Islet of Langerhans (tissue), 1 donor: ENCODE data around the gene NPW.
A peak's percentile ranks its signal among the peaks of the same experiment; 100 is the strongest.

ENCODE experiments used
- FAIRE-seq: peaks from one replicate; lab custom pipeline; 2011; peaks lifted over from hg19 to GRCh38; lab: Jason Lieb, UNC

The NPW gene

DNA sequence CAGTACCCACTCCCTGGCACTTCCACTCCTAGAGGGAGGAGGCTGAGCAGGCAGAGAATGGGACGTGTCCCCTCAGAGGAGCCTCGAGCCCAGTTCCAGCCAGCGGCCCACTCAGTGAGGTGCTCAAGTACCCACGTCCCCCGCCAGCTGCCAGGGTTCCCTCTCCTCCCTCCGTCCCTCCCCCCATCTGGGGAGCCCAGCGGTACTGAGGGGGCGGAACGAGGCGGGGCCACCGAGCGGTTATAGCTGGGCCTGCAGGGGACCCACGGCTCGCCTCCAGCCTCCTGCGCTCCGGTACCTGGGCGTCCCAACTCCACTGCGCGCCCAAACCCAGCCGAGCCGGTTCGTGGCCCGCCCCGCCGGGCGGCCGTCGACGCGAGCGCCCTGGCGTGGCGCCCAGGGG lies at the start of gene NPW:
Gene NPW, plus strand, starts transcription at position 268 of the 403 bp plus-strand sequence.
- no peak for FAIRE-seq

DNA sequence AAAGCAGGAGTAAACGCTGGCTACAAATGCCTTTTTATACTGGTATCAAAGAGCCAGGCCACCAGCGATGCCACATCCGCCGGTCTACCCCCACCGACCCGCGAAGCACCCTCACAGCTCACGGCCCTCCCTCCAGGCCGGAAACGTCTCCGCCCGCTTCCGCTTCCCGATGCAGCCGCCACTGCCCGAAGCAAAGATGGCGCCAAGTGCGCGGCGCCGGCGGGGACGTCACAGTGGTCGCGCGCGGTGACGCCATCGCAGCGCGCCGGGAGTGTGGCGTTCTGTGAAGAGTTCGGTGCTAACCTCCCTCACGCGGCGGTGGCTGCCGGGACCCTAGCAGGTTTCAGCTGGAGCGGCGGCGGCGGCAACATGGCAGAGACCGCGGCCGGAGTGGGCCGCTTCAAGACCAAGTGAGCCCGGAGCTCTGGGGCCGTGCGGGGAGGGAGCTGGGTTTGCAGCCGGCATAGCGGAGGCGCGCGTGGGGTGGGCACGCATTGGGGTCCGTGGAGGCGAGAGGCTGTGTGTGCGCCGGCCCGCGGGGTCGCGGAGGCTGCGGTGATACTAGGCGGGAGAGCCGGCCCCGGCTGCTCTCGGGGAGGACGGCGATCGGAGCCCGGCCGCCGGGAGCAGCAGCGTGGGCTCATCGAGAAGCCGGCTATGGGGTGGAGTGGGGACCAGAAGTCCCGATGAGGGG lies 47.6 kb upstream of the NPW start, which contains the start of gene TBL3:
Gene TBL3, plus strand, starts transcription at position 258 of the 694 bp plus-strand sequence. Its CDS starts 112 bp downstream, at position 370.
- peak; percentile 51 for FAIRE-seq

DNA sequence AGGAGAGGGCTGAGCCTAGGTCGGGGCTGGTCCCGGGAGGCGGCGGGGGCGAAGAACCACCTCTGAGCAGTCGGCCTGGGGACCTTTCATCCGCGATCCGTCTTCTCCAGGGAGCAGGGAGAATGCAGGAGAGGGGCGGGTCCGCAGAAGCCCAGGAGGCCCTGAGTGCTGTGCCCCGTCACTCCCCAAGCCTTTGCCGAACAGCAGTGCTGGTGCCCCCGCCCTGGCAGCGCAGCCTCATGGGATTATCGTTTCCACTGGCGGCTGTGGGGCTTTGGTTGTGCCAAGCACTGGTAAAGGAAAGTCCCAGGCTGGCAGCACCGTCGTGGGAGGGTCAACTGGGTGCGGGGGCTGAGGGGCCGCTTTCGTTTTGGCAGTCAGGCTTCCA lies 47.1 kb upstream of the NPW start:
- no peak for FAIRE-seq

DNA sequence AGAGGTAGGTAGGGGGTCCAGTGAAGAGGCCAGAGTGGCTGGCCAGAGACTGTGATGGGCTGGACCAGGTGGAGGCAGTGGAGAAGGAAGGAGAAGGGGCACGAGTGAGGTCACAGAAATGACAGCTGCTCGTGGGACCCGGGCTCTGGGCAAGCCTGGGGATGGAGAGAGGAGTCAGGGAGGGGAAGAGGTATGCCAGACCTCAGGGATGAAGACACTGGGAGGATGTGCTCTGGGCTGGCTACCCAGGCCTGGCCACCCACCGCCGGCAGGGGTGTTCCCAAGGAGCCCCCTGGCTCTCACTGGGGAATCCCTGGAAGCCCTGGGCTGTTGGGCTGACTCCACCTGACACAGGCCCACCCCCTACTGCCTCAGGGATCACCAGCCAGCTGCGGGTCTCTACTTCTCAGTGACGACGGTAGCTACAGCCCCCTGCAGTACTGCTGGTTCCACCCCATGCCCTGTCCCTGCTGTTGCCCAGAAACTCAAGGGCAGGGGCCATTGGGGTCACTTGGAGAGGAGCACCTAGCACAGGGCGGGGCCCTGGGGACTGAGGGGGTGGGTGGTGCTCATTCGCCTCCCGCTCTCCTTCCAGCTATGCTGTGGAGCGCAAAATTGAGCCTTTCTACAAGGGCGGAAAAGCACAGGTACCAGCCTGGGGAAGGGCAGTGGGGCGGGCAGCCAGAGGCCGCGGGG lies 46.0 kb upstream of the NPW start:
- FAIRE-seq: no peak

DNA sequence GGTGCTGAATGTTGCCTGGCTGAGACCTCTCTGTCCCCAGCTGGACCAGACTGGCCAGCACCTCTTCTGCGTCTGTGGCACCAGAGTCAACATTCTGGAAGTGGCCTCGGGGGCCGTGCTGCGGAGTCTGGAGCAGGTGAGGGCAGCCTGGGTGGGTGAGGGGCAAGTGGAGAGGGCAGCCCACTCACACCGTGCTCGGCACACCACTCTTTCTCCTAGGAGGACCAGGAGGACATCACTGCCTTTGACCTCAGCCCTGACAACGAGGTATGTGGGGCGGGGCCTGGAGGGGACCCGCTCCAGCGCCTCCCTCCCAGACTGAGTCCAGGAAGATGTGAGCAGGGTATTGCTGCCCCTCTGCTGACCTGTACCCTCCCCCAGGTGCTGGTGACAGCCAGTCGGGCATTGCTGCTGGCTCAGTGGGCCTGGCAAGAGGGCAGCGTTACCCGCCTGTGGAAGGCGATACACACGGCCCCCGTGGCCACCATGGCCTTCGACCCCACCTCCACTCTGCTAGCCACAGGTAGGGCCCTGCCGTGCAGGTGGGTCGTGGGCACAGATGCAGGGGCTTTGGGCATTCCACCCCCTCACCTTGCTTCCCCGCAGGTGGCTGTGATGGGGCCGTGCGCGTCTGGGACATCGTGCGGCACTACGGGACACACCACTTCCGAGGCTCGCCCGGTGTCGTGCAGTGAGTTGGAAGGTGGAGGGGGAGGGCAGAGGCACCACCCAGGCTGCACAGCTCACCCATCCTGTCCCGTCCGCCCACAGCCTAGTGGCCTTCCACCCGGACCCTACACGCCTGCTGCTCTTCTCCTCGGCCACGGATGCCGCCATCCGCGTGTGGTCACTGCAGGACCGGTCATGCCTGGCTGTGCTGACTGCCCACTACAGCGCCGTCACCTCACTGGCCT lies 45.2 kb upstream of the NPW start:
- no peak for FAIRE-seq

DNA sequence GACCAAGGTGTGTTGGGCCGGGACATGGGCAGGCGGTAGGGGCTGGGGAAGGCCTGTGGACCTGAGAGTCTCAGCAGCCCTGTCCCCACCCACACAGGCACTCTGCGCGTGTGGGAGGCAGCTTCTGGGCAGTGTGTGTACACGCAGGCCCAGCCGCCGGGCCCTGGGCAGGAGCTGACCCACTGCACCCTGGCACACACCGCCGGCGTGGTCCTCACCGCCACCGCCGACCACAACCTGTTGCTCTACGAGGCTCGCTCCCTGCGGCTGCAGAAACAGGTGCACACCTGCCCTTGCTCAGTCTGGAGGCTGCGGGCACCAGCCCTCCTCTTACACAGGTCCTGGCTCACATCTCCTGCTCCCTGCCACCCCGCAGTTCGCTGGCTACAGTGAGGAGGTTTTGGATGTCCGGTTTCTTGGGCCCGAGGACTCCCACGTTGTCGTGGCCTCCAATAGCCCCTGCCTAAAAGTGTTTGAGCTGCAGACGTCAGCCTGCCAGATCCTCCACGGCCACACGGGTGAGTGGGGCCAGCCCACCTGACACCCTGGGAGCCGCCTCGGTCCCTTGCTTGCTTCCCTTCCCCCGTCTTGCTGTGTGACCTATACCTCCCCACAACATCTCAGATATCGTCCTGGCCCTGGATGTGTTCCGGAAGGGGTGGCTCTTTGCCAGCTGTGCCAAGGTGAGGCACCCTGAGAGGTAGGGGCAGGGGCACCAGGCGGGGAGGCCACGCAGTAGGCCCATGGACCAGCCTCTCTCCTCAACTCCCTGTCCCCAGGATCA lies 44.0 kb upstream of the NPW start:
- FAIRE-seq: no peak

DNA sequence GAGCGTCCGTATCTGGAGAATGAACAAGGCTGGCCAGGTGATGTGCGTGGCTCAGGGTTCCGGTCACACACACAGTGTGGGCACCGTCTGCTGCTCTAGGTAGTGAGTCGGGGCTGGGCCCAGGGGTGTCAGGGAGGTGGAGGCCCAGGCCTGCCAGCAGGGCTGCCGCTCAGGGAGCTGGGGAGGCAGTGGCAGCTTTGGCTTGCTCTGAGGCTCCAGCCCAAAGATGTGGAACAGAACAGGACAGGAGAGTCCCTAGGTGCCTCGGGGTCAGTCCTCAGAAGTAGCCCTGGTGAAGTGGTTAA lies 43.4 kb upstream of the NPW start:
- no peak for FAIRE-seq

DNA sequence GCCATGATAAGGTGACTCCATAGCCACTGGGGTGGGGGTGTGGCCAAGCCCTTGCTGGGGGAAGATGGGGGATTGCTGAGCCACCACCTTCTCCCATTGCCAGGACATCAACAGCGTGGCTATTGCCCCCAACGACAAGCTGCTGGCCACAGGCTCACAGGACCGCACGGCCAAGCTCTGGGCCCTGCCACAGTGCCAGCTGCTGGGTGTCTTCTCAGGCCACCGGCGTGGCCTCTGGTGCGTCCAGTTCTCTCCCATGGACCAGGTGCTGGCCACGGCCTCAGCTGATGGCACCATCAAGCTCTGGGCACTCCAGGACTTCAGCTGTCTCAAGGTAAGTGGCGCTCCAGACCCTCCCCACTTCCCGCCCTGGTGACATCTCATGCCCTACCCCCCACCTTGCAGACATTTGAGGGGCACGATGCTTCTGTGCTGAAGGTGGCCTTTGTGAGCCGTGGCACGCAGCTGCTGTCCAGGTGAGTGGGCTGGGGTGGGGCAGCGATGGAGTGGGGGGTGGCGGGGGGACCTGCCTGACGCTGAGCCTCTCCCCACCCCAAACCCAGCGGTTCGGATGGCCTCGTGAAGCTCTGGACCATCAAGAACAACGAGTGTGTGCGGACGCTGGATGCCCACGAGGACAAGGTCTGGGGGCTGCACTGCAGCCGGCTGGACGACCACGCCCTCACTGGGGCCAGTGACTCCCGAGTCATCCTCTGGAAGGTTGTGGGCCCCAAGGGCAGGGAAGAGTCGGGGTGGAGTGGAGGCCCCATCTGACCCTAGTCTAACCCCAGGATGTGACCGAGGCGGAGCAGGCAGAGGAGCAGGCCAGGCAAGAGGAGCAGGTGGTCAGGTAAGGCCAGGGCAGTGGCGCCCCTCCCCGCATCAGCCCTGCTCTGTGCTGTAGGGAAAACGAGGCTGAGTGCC lies 42.4 kb upstream of the NPW start:
- FAIRE-seq: no peak

DNA sequence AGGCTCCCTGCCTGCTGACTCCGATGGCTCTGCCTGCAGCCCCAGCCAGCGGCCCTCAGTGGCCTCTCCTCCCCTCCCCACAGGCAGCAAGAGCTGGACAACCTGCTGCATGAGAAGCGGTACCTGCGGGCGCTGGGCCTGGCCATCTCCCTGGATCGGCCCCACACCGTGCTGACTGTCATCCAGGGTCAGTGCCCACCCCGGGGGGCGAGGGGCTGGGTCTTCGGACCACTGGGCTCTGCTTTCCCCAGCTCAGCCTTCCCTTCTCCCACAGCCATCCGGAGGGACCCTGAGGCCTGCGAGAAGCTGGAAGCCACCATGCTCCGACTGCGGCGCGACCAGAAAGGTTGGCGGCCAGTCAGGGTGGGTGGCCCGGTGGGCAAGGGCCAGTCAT lies 41.7 kb upstream of the NPW start:
- no peak for FAIRE-seq

DNA sequence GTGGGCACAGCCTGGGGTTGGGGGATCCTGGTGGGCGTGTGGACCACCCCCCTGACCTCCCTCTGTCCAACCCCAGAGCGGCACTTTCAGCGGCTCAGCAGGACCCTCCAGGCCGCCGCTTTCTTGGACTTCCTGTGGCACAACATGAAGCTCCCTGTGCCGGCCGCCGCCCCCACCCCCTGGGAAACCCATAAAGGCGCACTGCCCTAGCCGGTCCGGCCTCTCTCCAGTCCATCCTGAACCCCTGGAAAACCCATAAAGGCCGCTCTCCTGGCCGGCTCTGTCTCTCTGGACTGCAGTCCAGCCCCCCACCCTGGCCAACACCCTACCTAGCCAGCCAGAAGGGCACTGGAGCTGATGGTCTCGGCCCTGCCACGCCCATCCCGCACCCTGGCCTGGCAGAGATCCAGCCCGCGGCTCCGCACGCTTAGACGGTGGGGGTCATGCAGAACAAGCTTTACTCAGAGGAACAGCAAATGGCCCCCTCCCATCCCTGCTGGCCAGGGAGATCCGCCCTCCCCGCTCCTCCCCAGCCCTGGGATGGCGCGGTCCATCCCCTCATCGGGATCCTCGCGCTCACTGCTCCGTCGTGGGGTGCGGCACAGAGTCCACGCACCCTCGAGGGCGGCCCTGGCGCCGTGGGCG lies 41.0 kb upstream of the NPW start:
- FAIRE-seq: no peak

DNA sequence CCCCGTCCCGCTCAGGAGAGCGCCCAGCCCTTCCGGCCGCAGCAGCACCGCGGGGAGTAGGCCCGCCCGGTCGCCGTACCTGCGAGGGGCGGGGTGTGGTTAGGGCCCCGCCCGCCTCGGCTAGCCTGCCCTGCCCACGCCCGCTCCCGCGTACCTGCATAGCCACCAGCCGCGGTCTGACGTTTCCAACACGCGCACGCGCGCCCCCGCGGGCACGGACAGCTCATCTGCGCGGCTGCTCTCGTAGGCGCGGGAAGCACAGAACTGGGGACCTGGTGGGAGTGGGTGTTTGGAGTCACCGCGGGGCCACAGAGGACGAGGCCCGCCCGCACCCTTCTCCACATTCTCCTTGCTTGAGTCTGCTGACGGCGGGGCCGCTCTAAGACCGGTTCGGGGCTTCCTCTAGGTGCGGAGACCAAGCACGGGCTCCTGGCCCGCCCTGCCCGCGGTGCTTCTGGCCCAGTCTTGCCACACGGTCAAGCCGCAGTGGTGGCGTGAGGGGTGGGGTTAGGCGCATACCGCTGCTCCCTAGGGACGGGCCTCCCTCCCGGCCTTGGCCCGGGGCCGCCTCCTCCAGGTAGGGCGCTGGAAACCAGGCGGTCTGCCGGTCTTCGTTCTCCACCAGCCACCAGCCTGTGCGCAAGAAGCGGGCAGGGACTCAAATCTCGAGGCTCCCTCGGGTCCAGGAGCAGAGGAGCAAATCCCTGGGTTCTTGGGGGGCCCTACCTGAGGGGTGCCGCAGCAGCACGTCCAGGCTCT lies 40.1 kb upstream of the NPW start:
- FAIRE-seq: no peak

DNA sequence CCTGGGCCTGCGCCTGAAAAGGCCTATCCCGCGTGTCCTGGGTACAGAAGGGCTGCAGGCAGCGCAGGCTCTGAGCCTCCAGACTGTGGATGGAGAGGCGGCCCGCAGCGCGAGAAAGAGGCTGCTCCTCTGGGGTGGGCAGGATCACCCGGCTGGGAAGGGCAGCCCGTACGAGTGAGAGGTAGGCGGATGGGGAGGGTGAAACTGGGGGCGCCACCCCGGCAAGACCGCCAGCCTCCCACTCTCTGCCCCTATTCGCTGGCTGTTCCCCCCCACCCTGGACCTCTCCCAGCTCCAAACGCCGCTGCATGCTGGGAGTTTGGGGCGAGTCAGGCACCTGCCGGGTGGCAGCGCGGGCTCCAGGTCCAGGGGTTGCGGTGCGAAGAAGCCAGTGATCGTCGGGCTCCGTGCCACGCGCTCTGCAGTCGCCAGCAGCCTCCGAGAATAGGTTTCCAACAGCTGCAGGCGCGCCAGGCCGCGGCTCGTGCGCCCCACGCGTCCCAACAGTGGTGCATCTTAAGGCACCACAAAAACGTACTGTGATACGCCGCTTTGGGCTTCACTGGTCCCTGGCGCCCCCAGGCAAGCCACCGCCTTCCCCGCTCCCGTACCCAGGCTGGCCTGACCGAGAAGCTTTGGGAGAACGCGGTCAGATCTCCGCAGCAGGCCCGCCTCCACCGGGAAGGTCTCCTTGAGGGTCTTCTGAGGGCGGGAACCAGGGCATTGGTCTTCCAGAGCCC lies 39.4 kb upstream of the NPW start:
- FAIRE-seq: no peak

DNA sequence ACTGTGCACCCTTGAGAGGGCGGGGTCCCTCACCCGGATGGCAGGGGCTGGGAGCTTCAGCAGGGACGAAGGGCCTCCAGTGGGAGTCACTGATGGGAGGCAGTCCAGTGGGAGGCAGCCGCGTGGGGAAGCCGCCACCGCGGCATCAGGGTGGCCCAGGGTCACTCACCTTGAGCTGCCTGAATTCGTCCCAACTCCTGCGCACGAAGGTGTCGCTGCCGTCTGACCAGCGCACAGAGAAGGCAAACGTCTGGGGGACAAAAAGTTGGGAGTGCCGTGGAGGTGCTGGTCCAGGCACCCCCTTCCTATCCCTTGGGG lies 38.9 kb upstream of the NPW start:
- no peak for FAIRE-seq

DNA sequence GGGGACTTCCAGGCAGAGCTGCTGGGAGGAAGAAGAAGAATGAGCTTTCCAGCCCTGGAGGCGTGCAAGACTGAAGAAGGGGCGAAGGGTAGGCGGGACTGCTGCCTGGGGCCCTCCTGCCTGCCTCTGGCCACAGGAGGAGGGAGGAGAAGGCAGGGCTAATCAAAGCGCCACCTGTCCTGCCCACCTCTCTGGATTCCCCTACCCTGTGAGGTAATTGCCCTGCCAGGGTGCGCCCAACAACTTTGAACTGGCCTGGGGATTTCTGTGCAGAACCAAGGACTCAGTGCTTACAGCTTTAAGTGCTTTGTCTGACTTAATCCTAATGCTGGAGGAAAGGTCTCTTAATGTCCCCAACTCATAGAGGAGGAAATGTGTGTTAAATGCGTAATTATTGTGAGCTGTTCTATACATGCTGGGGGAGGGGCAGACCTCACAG lies 38.2 kb upstream of the NPW start, which contains the start of gene NOXO1:
Gene NOXO1, minus strand, starts transcription at position 72 of the 439 bp plus-strand sequence. CDS start 290 bp downstream, outside the sequence.
- no peak for FAIRE-seq

DNA sequence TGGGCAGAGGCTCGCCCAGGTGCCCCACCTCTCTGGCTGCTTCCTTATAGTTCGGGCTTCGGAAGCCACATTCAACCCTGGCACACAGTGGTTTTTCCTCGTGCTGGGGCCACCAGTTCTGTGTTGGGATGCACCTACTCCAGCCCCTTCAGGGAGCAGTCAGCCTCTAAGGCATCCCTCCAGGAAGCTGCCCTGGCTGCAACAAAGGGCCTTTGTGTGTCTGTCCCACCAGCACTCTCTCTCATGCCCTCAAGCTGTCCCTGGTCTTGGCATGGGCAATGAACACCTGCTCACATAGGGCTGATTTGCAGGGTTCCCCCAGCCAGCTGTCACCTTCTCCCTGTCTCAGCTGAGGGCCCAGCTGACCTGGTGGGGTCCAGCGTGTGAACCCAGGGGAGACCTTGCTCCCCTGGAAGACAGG lies 37.6 kb upstream of the NPW start:
- no peak for FAIRE-seq

DNA sequence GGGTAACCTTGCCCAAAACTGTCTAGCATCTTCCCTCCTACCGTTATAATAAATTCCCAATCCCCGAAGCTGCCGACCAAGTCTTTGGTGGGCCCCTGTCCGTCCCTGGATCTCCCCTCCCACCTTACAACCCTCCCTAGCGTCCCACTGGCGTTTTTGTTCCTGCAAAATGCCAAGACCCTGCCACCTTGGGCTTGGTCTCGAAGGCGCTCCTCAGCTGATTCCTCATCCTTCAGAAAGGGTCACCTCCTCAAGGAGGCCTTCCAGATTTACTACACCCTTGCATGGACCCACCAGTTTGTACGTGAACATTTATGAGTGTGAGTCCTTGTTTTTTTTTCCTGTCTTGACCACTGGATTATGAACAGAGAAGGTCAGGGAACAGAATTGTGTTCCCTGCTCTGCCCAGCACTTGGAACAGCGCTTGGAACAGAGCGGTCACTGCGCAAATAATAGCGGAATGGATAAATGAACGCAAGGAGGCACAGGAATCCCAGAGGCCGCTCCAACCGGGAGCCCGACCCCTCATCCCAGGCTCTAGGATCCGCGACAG lies 36.5 kb upstream of the NPW start:
- no peak for FAIRE-seq

DNA sequence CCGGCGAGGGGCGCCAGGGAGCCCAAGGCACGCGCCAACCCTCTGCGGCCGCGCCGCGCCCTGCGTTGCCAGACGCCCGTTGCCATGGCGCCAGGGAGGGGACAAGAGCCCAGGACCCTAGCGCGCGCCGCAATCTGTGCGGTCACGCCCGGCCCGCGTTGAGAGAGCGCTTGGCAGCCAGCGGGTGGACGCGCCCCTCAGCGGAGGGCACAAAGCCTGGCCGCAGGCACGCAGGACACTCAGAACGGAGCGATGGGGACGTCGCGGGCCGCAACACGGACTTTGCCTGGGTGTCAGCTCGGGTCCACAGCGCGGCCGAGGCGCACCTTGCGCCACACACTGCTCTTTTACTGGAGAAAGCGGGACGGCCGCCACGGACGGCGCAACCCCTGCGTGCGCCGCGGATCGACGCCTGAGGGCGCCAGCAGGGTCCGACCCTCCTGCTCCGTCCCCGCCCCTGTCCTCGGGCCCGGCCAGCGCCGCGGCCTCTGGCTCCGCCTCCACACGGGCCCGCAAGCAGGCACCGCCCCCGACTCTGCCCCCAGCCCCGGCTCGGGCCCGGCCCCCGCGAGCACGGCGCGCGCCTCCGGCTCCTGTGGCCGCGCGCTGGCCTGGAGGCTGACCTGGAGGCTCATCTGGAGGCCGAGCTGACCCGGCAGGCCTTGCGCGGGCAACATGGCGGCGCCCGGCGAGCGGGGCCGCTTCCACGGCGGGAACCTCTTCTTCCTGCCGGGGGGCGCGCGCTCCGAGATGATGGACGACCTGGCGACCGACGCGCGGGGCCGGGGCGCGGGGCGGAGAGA lies 35.8 kb upstream of the NPW start, which contains the start of gene GFER:
Gene GFER, plus strand, starts transcription at position 650 of the 803 bp plus-strand sequence. Its CDS starts 26 bp downstream, at position 676.
- FAIRE-seq: no peak
